ENCODE results near the gene MTR.

The MTR gene

DNA sequence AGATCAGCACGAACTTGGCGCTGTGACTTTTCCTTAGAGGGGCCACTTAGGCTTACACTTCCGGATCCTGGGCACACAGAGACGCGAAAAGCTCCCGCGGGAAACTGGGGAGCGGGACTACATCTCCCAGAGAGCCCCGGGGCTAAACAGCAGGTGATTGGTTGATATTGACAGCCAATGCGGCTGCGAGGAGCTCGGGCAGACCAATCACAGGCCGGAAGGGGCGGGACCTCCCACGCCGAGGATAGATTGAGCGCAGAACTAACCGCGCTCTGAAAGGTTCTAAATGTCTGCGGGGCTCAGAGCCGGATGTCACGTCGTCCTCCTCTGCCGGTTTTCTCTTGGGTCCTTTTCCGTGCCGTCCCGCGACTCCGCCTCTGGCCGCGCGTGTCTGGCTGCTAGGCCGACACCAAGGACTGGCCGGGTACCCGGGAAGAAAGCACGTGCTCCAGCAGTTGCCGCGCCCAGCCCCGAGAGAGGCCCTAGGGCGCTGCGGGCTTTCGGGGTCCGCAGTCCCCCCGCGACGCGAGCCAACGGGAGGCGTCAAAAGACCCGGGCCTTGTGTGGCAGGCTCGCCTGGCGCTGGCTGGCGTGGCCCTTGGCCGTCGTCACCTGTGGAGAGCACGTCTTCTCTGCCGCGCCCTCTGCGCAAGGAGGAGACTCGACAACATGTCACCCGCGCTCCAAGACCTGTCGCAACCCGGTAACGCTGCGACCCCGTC, at the start of gene MTR:
TSS of gene MTR (plus strand) at position 258 of the 722 bp plus-strand sequence. CDS start at position 670, 412 bp downstream.
- DNase-seq: peak; percentile 98

DNA sequence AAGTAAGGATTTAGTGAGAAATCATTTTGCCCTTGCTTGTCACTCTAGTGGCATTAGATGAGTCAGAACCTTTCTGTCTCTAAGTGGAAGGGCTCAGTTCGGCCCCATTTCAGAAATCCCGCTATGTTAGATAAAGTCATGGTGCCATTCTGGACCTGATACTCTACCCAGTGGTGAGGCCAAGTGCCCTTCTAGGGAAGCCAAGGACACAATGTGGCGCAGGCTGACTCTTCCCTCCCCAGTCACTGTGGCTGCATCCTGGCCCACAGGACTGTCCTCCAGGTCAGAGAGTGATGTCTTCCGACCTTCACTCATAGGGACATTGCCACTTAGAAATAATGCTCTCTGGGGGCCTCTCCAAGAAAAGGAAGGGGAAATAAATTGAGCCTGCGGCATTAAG, 48.3 kb upstream of the MTR start:
- no peak for DNase-seq

DNA sequence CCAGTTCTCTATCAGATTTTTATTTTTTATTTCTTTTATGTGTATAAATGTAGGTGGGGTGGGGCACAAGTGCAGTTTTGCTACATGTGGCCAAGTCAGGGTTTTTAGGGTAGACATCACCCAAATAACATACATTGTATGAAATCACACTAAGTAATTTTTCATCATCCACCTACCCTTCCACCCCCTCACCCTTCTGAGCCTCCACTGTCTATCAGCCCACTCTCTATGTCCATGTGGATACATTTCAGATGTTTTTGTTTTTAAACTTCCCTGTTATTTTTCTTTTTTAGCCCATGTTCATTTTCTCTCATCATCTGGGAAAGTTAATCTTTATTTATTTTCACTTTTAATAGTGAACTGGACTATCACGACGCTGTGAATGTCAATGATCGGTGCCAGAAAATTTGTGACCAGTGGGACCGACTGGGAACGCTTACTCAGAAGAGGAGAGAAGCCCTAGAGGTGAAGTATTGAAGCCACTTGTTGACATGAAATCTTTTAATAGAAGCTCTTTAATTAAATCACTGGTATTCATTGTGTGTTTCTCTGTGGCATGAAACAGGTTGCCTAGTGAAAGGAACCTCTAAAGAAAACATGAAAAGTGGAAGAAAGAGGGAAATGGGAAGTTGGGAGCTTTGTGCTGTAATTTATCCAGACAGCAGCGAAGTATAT, 47.6 kb upstream of the MTR start:
- DNase-seq: no peak

DNA sequence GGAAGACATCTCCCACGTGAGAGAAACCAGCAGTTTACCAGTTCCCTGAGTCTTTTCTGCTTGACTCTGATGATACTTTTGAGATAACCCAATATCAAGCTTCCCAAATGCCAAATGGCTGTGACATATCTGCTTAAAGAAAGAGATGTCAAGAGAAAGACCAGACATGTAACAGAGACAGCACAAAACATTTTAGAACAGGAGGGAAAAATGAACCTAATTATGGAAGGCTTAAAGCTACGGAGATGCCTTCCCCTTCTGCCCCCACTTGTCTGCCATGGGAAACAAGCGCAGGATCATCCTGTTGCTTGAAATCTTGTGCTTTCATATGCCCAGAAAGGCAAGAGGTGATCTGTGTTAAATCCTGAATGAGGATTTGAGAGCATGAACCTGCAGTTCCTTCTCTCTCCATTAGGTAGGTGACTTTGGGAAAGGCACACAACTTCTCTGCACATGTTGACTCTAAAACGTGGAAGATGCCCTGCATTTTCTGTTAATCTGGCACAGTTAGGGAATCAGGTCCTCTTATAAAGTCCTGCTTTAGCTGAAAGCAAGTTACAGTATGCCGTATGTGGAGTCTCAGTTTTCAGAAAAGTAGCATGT, 46.7 kb upstream of the MTR start:
- no peak for DNase-seq

DNA sequence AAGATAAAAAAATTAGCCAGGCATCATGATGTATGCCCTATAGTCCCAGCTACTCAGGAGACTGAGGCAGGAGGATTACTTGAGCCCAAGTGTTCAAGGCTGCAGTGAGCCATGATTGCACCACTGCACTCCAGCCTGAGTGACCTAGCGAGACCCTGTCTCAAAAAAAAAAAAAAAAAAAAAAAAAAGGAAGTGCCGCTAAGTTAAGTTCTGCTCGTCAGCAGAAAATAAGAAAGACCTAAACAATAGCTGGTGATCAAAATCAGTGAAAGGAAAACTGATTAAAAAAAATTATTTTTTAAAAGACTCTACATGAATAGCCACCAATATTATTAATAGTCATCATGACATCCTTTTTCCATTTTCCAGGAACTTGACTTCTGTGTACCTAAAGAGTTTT, 44.2 kb upstream of the MTR start:
- DNase-seq: no peak

DNA sequence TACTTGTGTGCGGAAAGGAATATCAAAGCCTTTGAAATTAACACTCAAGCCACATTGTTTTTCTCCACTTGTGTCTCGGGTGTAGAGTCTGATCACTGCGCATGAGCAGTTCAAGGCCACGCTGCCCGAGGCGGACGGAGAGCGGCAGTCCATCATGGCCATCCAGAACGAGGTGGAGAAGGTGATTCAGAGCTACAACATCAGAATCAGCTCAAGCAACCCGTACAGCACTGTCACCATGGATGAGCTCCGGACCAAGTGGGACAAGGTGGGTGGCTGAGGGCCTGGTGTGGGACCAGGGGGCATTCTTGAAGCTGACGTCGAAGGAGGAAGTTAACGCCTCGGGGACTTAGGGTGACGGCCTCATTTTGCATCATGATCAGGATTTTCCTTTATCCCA, 43.7 kb upstream of the MTR start:
- no peak for DNase-seq

DNA sequence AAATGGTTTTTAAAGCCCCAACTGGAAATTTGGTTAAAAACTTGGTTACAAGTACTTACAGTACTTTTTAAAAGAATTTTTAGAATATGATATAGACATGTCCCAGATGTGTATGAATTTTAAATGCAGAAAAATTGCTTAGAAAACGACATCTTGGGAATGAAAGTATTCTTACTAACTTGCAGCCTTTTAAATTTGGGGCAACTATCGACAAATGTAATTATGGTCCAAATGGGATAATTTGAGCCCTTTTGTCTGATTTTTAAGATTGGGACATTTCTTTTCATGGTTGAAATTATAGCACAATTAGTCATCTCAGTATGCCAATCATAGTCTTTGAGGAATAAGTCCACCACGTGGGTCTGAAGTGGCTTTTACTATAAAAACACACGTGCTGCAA, 43.2 kb upstream of the MTR start:
- DNase-seq: no peak

DNA sequence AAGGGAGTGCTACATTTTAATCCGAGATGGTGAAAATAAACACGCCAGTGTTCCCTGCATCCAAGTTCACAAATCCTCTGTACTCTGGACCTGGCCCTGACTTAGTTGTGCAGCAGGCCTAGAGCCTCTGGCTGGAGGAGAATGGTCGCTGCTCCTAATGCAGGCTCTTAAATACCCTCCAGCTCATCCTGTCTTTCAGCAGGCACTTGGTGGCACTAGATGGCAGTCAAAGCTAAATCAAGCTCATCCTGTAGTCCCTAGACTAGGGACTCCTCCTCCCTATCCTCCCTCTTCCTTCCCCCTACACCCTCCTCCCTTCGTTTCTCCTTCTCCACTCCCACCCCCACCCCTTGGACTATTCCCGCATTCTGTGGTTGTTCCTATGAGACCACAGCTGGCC, 41.6 kb upstream of the MTR start:
- DNase-seq: no peak

DNA sequence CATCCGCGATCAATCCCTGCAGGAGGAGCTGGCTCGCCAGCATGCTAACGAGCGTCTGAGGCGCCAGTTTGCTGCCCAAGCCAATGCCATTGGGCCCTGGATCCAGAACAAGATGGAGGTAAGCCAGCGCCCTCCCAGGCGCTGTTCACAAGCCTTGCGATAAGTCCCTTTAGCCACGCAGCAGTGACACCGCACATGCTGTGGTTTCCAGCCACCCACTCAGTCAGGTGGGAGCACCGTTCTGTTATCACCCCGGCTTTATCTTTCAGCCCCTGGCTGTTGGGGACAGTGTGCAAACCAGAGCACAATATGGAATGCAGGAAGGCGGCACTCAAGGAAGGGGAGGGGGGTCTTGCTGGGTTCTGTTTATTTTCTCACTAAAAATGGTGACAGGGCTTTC, 41.1 kb upstream of the MTR start:
- no peak for DNase-seq

DNA sequence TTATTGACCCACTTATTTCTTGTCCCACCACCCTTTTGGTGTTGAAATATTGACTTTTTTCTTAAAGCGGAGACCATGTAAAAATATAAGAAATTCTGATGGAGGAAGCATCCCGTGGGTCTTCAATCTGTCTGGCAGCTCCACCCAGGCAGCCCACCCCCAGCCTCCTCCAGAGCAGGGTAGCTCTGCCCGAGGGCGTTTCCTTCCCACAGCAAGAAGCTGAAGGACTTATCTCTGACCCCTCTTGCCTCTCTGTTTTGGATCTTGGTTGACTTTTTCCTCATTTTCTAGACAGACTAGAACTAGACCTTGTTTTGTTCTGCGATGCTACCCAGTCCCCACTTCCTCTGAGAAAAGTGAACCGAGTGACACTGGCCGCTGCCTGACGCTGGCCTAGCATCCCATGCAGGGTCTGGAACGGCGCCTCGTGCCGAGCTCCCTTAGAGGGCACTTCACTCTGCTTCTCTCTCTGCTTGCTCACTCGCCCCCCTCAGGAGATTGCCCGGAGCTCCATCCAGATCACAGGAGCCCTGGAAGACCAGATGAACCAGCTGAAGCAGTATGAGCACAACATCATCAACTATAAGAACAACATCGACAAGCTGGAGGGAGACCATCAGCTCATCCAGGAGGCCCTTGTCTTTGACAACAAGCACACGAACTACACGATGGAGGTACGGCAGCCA, 40.4 kb upstream of the MTR start:
- no peak for DNase-seq

DNA sequence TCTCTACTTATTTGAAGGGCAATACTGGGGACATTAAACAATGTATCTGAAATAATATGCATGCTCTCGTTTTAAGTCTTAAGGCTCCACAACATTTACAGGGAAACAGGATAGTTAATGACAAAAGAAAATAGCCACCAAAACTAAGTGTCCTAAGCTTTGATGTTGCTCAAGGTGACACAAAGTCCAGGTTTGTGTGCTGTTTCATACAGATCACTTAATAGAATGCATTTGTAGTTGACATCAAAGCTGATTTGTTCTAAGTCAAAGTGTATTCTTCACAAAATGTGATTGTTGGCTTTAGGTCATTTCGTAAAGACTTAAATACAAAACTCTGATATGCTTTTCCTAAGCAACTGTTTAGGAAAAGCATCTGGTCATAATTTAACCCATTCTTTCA, 37.5 kb upstream of the MTR start:
- no peak for DNase-seq

DNA sequence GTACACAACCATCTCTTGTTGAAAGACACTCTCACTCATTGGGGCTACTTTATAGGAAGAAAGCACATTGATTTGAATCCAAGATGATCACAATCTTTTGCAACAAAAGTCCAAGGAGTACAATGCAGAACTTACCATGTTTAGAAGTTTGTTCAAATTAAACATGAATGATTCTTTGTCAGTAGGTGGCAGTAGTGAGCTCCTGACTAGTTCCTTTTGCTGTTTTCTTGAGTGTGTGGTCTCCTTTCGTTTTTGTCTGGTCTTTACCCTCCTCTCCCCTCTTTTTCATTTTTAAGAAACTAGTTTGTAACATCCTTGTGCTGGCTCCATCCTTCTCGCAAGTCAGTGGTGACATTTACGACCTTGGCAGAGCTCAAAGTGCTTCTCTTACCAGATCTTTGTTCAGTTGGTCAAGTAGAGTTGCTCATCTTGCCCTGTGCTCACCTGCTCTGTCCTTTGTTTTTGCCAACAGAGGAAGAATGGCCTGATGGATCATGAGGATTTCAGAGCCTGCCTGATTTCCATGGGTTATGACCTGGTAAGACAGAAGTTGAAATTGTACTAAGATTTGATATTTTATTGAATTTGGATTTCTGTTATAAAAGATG, 35.7 kb upstream of the MTR start:
- DNase-seq: no peak

DNA sequence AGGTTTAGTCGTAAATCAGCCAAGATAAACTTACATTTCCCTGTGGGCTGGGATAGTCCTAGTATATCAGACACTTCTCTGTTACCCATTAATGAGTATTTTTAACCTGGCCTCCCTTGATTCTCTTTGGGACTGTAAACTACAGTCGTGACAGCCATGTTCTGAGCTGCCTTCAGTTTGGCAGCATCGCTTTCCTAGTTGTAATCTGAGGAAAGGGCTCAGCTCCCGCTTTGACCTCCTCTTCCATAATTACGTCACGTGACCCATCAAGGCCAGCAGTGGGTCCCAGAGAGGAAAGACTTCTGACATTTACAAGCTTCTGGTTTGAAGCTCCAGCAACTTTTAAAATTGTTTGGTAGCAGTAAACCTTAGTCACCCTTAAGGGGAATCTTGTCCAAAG, 34.6 kb upstream of the MTR start:
- DNase-seq: no peak

DNA sequence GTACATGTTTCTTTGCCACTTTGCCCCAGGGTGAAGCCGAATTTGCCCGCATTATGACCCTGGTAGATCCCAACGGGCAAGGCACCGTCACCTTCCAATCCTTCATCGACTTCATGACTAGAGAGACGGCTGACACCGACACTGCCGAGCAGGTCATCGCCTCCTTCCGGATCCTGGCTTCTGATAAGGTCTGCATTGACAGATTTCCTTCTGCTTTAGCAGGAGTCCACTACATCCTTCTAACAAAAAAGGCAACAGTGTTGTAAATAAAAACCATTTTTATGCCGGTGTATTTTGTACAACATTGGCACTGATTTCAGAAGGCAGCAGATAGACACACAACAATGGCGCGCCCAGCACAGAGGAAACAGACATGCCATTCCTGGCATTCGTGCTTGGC, 34.1 kb upstream of the MTR start:
- no peak for DNase-seq

DNA sequence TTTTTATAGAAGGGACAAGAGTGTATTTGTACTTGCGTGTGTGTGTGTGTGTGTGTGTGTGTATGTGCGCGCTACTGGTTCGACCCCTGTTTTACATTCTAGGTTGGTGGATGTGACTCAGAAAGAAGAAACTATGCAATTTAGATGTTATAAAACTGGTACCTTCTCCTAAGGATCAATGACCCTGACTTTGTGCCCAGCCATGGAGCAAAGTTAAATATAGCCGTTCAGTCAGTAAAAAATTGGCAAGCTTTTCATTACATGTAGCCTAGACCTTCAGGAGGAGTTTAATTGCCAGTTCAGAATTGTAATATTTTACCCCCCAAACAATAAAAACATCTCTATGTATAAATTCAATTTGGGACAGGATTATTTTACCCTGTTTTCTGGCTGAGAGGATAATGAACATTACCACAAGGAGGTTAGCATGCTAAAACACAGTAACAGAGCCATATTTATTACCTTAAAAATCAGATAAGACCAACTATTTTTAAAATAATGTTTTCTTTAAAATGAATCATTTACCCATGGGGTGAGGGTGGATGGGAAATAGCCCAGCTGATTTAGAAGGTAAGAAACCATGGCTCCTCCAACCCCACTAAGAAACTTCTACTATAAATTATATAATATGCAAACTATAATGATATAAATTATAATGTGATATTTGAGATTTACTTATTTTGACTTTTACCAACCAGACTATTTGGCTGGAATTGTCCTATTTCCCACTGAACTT, 33.5 kb upstream of the MTR start:
- DNase-seq: no peak

DNA sequence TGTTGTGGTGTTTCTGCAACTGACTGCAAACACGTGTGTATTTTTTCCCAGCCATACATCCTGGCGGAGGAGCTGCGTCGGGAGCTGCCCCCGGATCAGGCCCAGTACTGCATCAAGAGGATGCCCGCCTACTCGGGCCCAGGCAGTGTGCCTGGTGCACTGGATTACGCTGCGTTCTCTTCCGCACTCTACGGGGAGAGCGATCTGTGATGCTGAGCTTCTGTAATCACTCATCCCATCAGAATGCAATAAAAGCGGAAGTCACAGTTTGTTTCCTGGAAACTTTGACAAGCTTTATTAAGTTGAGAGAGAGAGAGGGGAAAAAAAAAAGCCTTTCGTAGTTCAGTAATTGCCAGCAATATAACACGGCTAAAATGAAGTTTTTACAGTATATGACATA, 32.7 kb upstream of the MTR start:
- no peak for DNase-seq

DNA sequence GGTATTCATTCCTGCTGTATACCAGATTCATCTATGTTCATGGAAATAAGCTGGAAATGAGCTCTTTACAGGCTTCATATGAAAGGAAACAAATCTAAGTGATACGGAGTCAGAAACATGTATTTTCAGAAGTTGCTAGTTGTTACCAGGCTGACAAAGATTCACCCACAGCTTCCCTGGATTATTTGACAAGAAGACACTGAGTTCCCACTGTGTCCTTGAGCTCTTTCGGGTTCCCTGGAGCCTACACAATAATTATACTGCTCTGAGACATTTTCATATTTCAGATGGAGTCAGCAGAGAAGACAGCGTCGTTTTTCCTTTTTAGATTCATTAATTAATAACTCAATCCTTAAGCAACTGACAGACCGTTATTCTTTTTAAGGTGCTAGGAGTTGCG, 29.3 kb upstream of the MTR start:
- DNase-seq: no peak

DNA sequence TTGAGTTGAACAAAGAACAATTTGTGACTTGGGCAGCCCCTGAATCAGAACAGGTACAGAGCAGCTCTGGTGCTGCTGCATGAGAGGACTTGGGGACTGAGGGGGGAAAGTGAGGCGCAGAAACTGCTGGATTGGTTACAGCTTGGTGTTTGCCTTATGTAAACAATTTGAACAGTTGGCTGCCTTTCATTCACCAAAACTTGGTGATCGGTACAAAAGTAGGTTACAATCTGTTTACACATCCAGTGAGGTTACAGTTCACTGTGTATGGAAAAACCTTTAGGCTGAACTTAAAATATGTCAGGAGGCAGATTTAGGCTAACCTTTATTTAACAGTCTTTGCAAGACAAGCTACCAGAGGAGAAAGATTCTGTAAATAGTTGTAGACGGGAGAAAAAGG, 28.6 kb upstream of the MTR start:
- DNase-seq: no peak

DNA sequence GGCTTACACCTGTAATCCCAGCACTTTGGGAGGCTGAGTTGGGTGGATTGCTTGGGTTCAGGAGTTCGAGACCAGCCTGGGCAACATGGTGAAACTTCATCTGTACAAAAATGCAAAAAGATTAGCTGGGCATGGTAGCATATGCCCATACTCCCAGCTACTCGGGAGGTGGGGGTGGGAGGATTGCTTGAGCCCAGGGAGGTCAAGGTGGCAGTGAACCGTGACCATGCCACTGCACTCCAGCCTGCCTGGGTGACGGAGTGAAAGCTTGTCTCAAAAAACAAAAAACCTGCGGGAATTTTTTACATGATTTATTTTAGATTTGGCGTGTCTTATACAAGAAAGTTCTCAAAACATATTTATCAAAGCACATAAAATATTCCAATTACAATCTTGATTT, 27.8 kb upstream of the MTR start:
- no peak for DNase-seq

DNA sequence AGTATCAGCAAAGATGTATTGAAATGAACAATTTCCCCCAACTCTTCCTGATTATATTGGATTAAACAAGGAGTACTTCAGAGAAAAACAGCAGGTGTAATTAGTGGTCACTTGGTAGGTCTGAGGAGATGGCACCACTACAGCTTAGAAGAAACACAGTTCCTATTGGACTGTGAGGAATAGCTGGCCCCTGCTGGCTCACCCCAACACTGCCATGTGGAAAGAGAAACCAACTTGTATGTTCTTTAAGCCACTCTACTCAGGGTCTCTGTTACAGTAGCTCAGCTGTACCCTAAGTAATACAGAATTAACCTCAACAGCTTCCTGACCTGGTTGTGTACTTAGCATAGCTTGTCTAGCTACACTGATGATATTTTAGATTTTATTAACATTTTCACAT, 26.5 kb upstream of the MTR start:
- DNase-seq: no peak

DNA sequence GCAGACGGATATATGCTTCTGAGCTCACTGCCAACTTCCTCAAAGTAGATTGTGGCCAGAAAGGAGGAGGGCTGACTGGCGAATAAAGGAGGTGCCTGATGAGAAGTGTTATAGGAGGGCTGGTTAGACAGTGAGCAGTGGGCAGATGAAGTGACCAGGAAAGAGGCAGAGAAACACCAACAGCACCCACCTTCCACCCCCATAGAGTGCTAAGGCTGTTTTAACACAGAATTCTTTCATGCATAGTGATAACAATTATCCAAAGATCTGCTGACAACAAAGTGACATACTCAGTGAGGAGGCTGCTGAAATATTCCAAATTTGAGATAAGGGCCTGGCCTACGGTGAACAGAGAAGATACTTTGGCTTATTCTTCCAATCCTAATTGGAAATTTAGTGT, 21.2 kb upstream of the MTR start:
- no peak for DNase-seq

DNA sequence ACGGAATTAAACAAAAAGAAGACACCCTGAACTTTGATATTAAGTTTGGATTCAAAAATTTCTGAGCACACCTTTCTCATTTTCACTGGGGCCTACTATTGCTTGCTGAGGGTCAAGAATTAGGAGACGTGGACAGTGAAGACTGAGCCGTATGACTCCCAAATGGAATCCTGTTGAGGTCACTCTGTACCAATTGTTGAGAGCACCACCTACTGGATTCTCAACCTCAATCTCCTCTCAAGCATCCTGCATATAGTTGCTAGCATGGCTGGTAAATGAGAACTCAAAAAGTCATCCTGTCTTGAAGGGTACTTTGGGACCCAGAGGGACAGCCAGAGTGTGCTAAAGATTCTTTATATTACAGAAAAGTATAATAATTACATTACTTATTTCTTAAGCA, 20.2 kb upstream of the MTR start:
- DNase-seq: no peak

DNA sequence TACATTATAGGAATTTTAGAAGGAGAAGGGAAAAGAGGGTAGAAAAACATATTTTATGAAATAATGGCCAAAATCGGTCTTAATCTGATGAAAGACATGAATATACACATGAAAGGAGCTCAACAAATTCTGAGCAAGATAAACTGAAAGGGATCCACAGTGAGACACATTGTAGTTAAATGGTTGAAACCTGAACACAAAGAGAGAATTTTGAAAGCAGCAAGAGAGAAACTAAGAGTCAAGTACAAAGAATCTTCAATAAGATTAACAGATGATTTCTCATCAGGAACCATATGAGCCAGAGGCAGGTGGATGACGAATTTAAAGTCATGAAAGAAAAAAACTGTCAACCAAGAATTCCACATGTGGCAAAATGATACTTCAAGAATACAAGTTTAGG, 15.8 kb upstream of the MTR start:
- no peak for DNase-seq
